ENCODE data around the gene EML6.
"Not testable (repeated sequence)": the region's sequence is repeated elsewhere in the genome, so short reads cannot be mapped to it uniquely, and the experiment has no call there.

EML6 gene

DNA sequence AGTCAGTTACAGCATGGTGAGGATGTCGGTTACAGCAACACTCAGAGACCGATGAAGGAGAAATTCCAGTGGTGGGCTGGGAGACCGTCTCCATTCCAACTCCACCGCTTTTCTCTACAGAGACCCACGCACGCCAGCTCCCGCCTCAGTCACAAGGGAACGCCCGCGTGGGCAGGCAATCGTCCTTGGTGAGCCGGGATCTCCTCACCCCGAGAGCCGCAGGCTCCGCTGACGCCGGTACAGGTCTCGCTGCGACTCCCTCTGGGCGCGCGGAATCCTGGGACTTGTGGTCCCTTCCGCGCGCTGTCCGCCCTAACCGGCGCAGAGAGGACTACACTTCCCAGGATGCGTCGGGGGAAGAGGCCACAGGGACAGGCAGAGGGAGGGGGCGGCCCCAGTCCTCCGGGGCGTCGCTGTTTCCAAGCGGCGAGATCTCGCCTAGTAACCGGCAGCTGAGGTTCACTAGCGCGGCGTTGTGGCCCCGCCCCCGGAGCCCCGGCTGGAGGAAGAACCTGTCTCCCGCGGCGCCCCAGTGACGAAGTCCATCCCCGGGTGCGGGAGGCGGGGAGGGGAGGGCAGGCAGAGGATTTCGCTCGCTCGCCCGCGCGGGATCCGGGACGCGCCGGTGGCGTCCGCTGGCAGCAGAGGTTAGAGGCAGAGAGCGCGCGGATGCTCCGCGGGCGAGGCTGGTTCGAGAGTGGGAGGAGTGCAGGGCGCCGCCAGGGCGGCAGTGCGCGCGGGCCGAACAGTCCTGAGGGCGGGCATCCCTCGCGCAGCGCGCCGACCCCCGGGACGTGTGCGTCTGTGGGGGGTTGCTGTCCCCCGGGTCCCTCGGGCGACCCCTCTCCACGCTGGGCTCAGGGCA, at the start of gene EML6:
Gene EML6, plus strand, starts transcription at position 532 of the 865 bp plus-strand sequence. CDS start 1,400 bp downstream, outside the sequence.
- peak; percentile 94 to 98 (median 96) for DNase-seq (ENCODE audit: low read depth in 3 of 3)

DNA sequence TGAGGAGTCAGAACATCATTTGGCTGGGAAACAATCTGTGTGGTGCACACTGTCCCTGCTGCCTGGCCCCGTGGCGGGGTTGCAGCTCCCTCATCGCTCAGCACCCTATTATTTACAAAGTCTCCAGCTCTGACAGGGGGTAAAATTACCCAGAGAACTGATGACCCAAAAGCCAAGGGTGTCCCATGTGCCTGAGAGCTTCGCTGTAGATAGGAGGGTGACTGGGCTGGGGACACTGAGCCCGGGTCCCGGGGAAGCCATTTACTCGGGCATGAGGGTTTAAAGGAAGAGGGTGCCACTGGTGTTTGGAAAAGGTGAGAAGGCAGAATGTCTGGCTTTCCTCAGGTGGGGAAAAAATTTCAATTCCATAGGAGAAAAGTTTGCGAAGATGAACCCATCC, 48.2 kb upstream of the EML6 start:
- DNase-seq (ENCODE audit: low read depth in 3 of 3), result no peak

DNA sequence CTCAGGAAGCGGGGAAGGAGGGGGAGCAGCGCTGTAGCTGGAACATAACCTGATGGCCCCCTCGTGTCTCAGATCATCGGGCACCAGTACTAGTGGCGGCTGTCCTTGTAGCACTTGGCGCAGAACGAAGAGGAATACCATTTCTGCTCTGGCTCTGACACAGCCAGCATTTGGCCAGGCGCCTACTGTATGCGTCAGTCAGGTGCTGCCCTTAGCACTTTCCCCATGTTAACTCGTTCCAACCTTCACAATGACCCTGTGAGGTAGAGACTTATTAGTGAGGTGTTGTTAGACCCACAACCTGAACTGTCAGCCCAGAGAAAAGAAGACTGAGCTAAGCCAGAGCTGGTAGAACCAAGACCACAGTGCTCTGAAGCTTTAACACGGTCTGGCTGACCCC, 47.7 kb upstream of the EML6 start:
- no peak for DNase-seq (ENCODE audit: low read depth in 3 of 3)

DNA sequence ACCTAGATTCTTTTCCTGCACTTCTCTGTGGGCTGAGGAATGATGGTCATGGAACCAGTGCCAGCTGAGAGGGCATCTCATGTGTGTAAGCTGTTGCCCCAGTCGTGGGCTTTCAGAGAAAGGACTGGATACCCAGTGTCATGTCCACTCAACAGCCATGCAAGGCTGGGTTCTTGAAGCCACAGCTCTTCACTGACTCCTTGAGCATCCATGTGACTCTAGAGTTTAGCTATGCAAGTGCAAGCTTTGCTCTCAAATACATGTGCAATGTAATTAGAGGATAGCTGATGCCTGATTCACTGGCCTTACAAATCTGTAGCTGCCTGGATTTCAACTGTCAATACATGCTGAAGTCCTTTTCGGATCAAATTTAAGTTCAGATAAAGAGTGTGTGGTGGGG, 46.8 kb upstream of the EML6 start:
- no peak for DNase-seq (ENCODE audit: low read depth in 3 of 3)

DNA sequence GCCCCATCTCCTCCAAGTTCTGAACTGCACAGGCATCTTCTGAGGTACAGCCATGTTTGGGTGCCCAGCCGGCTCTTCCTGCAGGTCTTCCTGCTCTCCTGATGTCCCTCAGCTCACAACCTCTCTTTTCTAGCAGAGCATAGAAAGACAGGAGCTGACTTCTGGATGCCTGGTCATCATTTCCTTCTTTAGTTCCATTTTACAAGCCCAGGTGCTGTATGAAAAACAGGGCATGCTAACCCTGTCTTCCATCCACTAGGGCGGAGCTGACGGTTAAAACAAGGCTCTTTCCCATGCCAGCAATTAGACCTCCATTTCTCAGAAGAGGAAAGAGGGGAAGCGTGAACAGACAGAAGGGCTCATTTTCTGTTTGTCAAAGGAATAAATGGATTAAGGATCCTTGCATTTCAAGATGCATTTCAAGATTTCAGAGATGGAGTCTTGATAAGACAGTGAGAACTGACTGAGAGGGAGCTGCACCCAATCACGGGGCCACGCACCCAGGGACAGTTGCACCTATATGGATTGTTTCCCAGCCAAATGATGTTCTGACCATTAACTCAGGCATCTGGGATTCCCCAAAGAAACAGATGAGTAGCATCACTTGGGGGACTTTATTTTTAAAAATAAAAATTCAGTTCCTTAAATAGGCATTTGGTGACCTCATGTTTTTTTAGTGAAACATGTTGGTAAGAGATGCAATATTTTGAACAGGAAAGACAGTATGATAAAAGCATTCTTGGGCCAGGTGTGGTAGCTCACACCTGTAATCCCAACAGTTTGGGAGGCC, 45.8 kb upstream of the EML6 start:
- DNase-seq (ENCODE audit: low read depth in 3 of 3), result no peak

DNA sequence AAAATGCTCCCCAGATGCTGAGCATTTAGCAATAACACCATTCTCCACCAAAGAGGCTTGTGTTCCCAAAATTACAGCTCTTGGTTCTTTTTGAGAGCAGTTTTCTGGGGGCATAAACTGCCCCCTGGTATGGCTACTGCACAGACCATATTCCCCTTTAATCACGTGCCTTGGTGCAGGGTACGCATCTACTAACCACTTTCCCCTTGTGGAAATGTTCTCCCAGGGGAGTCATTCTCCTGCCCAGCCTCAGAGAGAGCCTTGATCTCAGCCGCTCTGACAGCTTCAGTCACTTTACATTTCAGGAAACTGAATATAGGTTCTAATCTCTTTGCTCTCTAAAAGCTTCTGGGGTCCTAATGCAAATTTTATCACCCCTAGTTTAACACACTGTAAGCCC, 44.7 kb upstream of the EML6 start:
- DNase-seq (ENCODE audit: low read depth in 3 of 3), result no peak

DNA sequence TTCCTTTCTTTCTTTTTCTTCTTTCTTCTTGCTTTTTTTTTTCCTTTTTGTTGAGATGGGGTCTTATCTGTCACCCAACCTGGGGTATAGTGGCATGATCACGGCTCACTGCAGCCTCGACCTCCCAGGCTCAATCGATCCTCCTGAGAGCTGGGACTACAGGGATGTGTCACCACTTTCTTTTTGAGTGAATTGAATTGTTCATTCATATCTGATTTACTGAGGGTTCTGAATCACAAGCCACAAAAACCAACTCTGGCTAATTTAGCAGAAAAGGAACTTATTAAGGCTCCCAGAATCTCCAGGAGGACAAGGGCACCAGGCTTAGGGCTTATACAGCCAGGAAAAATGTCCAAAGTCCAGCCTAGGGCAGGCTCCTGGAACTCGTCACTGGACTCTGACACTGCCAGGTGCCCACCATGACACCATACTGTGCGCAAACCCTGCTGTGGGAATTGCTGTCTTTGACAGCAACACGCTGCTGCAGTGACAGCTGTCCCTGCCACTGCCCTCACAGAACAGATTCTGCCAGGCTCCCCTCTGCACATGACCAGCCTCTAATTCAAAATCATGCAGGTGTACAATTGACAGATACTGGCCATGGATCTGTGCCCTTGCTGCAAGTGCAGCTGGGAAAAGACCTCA, 42.9 kb upstream of the EML6 start:
- peak in 1 of 3 experiments; percentile 46 for DNase-seq (ENCODE audit: low read depth in 3 of 3)

DNA sequence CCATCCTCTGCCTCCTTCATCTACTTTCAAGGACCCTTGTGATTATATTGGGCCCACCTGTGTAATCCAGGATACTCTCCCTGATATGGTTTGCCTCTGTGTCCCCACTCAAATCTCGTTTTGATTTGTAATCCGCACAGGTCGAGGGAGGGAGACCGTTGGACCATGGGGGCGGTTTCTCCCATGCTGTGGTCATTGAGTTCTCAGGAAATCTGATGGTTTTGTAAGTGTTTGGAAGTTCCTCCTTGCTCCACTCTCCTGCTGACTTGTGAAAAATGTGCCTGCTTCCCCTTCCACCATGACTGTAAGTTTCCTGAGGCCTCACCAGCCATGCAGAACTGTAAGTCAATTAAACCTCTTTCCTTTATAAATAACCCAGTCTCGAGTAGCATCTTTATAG, 42.0 kb upstream of the EML6 start:
- no peak for DNase-seq (ENCODE audit: low read depth in 3 of 3)

DNA sequence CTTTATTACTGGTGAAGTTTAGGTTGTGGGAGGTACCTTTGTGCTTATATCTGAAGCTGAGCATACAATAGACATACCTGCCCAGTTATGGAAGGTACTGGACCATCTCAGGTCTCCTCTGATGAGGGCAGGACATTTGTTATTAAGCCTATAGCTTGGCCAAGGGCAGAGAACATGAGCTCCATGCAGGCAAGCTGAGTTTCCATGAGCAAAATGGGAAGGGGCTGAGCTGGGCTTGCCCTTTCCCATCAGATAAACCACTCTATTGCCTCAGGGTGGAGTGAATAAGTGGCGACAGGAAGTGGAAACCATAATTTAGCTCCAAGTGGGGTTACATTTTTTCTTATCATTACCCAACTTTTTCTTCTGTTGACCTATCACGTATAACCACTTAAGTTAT, 39.9 kb upstream of the EML6 start:
- DNase-seq (ENCODE audit: low read depth in 3 of 3), result no peak

DNA sequence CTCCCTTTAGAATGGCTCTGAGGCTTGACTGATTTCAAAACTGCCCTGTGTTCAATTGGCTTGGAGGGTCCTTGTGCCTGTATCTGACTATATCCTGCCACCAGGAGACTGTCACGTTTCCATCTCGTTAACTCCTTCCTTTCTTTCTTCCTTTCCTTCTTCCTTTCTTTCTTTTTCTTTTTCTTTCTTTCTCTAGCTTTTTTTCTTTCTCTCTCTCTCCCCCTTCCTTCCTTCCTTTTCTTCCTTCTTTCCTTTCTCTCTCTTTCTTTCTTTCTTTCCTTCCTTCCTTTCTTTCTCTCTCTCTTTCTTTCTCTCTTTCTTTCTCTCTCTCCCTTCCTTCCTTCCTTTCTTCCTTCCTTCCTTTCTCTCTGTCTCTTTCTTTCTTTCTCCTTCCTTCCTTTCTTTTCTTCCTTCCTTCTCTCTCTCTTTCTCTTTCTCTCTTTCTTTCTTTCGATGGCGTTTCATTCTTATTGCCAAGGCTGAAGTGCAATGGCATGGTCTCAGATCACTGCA, 38.1 kb upstream of the EML6 start:
- DNase-seq (ENCODE audit: low read depth in 3 of 3), result no peak

DNA sequence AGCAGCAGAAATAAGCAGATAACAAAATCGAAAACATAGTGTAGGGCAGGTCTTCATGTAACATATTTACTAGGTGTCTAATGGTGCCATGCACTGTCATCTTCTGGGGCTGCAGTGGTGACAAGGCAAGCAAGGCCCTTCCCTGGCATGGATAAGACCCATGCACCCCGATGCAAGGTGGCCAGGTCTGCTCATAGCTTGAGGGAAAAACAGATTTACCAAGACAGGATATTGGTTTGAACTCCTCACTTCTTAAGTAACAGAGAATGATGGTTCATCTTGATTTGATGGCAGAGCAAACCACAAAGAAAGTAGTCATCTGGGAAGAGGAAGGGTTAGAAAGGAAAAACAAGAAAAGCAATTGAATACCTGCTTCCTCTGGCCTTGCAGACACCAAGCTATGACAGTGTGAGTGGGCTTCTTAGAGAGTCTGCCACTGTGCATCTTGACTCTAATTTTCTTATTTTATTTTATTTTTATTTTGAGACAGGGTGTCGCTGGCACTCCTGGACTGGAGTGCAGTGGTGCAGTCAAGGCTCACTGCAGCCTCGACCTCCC, 35.8 kb upstream of the EML6 start:
- DNase-seq (ENCODE audit: low read depth in 3 of 3), result no peak

DNA sequence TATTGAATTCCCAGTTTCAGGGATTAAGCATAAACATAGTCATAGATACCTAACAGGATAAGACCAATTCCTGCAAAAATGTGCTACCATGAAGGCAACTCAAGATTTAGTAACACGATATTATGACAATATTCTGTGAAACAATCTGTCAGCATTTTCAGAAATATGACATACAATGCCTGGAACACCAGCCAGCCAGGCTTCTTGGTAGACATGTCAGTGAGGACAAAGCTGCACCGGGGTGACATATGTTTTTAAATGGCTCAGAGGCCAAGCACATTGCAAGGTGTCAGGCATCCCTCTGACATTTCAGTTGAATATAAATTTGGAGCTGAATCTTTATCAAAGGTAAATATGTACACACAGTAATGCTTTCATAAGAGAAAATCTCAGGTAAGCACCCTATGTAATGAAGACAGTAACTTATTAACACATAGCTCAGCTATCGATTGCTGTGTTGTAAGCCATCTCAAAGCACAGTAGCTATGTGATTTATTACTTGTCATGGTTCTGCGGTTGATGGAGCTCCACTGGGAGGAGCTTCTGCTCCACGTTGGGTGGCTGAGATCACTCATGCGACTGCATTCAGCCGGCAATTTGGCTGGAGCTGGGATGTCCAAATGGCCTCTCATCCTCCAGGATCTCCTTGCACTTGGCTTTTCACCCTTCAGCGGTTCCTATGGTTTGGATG, 31.9 kb upstream of the EML6 start:
- no peak for DNase-seq (ENCODE audit: low read depth in 3 of 3)

DNA sequence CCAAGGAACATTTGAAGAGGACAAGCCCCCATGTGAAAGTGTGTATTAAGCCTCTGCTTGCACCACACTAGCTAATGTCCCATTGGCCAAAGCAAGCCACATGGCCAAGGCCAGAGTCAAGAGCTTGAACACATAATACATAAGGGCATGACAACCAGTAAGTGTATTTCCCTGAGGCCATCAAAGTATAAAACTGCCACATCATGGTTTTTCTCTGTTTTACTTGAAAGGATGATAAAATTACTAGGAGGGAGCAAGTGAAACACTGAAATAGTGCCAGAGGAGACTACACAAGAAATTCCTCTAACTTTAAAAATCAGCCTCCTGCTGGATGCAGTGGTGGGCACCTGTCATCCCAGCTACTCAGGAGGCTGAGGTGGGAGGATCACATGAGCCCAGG, 30.9 kb upstream of the EML6 start:
- no peak for DNase-seq (ENCODE audit: low read depth in 3 of 3)

DNA sequence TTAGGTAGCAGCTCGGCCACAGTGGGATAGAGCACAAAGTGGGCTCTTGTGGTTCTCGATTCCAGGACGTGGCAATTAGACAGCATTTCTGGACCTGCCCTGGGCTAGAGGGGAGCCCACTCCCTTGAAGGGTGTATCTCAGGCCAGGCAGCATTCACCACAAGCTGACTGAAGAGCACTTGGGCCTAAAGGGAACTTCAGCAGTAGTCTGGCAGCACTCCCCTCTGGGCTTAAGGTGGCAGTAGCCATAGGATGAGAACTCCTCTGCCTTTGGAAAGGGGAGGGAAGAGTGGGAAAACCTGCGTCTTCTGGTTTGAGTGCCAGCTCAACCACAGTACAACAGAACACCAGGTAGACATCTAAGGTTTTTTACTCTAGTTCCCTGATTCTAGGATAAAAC, 28.1 kb upstream of the EML6 start:
- DNase-seq (ENCODE audit: low read depth in 3 of 3), result no peak

DNA sequence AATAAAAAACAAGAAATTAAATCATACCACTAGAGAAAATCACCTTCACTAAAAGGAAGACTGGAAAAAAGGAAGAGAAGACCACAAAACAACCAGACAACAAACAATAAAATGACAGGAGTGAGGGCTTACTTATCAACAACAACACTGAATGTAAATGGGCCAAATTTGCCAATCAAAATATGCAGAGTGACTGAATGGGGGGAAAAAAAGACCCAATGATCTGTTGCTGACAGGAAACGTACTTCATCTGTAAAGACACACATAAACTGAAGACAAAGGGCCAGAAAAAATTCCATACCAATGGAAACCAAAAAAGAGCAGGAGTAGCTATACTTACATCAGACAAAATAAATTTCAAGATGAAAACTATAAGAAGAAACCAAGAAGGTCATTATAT, 25.5 kb upstream of the EML6 start:
- no peak for DNase-seq (ENCODE audit: low read depth in 3 of 3)

DNA sequence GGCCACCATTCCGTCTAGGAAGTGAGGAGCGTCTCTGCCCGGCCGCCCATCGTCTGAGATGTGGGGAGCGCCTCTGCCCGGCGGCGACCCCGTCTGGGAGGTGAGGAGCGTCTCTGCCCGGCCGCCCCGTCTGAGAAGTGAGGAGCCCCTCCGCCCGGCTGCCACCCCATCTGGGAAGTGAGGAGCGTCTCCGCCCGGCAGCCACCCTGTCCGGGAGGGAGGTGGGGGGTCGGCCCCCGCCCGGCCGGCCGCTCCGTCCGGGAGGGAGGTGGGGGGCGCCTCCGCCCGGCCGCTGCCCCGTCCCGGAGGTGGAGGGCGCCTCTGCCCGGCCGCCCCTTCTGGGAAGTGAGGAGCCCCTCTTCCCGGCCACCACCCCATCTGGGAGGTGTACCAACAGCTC, 24.5 kb upstream of the EML6 start:
- not testable (repeated sequence) for DNase-seq (ENCODE audit: low read depth in 3 of 3)

DNA sequence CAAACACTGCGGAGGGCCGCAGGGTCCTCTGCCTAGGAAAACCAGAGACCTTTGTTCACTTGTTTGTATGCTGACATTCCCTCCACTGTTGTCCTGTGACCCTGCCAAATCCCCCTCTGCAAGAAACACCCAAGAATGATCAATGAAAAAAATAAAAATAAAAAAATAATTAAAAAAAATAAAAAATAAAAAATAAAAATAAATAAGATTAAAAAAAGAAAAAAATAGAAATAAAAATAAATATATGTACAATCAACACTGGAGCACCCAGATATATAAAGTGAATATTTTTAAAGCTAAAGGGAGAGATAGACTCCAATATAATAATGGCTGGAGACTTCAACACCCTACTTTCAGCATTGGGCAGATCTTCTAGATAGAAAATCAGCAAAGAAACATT, 23.8 kb upstream of the EML6 start:
- no peak for DNase-seq (ENCODE audit: low read depth in 3 of 3)

DNA sequence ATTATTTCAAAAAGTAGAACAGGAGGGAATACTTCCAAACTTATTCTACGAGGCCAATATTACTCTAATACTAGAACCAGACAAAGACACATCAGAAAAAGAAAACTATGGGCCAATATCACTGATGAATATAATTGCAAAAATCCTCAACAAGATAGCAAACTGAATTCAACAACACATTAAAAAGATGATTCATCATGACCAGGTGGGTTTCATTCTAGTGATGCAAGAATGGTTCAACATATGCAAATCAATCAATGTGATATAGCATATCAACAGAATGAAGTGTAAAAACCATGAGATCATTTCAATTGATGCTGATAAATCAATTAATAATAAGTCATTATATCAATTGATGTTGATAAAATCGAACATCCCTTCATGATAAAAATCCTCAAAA, 22.4 kb upstream of the EML6 start:
- DNase-seq (ENCODE audit: low read depth in 3 of 3), result no peak

DNA sequence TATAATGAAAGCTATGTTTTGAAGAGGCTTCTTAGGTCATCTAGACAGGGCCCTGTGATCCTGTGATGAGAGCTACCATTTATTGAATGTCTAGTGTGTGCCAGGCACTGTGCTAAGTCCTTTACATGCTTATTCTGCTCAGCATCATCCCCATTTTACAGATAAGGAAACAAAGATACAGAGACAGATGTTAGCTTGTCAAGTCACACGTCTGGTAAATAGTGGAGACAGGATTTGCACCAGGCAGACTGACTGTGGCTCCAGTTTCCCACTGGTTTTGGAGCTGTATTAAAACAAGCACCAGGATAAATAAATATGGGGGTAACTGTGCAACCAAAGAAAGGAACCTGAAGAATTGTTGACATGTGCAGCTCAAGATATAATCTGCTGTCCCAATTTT, 19.2 kb upstream of the EML6 start:
- DNase-seq (ENCODE audit: low read depth in 3 of 3), result no peak

DNA sequence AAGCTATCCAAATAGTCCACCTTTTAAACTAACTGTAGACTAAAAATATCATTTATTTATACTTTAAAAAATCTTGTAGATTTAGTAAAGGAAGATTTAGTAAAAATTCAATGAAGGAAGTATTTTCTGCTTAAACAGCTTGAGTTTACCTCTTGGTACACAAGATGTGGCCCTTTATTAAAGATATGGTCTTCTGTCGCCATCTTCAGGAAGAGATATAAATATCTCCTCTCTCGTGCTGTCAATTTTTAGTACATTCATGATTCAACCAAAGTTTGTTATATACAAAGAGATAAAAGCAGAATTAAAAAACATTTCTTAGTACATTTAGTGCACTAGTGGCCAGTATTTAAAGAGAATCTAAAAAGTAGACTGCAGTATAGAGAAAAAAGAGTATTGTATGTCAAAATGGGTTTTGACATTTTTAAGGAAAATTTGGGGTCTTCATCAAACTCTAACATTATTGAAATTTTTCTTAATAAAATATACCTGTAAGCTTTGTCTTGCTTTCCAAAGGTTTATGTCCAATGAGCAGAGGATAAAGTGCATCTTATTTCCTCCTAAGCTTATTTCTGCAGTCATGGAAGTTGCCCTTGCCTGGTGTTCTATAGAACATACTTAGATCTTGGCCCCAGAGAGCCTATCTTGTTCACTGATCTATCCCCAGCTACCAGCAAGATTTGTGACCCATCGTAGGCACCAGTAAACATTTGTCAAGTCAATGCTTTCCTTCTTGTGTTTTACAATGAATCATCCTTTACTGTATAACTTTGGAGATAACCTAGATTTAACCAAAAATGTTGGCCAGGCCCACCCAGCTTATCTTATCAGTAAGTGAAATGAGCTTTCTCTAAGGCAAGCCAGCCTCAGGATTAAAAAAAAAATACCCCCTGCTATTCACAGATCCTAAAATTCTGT, 18.5 kb upstream of the EML6 start:
- no peak for DNase-seq (ENCODE audit: low read depth in 3 of 3)

All from stimulated activated CD4-positive, alpha-beta T cell treated with anti-CD3 and anti-CD28 coated beads, TNF-alpha, amount 100 ng/mL, for 24 hours (primary cell).